ENCODE measurements around the gene XKR3. TPM values are rescaled to one million over a fixed set of nuclear protein-coding genes. Genes with fewer than 3 reads are reported as not detected.
"Not testable (repeated sequence)": the region's sequence is repeated elsewhere in the genome, so short reads cannot be mapped to it uniquely, and the experiment has no call there.

Gene XKR3
- total RNA-seq, 3 donors from 2014 or later: not detected

GRCh38 chr22:16827506-16827905 lies 2.3 kb upstream of the XKR3 start:
- DNase-seq: no peak
- no peaks in the 10 kb centered on the region for H3K36me3 Mint-ChIP-seq (ENCODE audit: insufficient read depth)
- H3K4me3 Mint-ChIP-seq: no peak overlapping the region
- peaks cover 21% of the 10 kb centered on the region for H3K4me1 Mint-ChIP-seq (ENCODE audit: low read depth)
- H3K27me3 Mint-ChIP-seq (ENCODE audit: low read depth): peaks cover 2% of the 10 kb centered on the region
- no peak for ATAC-seq
- no peaks in the 10 kb centered on the region for H3K9me3 Mint-ChIP-seq

- H3K9me3 Mint-ChIP-seq: peaks cover 8% of the 10 kb centered on the region
These were observed 6.0 kb downstream of the XKR3 start for GRCh38 chr22:16819249-16819648.

DNA sequence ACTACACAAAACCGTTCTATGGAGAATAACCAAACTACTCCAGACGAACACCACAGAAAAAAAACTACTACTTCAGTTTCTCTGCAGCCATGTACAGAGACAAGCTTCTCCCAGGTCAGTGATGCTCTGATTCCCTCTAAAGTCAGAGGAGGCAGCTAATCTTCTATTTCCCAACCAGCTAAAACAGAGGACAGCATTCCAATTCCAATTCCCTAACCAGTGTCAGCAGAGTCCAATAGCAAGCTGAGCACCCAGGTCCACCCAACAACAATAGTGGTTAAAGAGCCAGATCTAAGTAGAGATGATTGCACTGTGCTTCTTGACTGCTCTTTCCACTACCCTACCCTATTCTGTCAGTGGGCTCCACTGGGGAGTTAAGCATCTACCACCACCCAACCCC lies 6.7 kb downstream of the XKR3 start:
- Mint-ChIP-seq H3K4me1 (ENCODE audit: low read depth) (no peaks in the 10 kb centered on the region), H3K4me3 (no peak overlapping the region), H3K36me3 (ENCODE audit: insufficient read depth) (no peaks in the 10 kb centered on the region), H3K9me3 (peaks cover 8% of the 10 kb centered on the region), H3K27me3 (ENCODE audit: low read depth) (no peaks in the 10 kb centered on the region)
- no peak for DNase-seq
- no peak for ATAC-seq

More at GRCh38 chr22:16819249-16819648, 6.0 kb downstream of the XKR3 start:
- H3K36me3 Mint-ChIP-seq (ENCODE audit: insufficient read depth): no peaks in the 10 kb centered on the region
- no peak overlapping the region for H3K4me3 Mint-ChIP-seq
- DNase-seq: no peak
- no peaks in the 10 kb centered on the region for H3K27me3 Mint-ChIP-seq (ENCODE audit: low read depth)
- ATAC-seq: no peak
- H3K4me1 Mint-ChIP-seq (ENCODE audit: low read depth): peaks cover 5% of the 10 kb centered on the region

DNA sequence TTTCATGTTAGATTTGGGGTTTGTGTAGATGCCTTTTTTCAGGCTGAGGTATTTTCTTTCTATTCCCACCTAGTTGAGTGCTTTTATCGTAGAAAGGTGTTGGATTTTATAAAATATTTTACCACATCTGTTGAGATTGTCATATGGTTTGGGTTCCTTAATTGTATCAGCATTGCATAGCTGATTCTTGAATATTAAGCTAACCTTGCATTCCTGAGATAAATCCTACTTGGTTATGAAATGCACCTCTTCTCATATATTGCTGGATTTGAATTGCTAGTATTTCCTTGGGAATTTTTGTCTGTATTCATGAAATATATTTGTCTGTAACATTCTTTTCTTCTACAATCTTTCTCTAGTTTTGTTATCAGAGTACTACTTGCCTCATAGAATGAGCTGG lies 10.1 kb downstream of the XKR3 start:
- Mint-ChIP-seq H3K4me1 (ENCODE audit: low read depth) (peaks cover 5% of the 10 kb centered on the region), H3K27me3 (ENCODE audit: low read depth) (no peaks in the 10 kb centered on the region), H3K9me3 (peaks cover 8% of the 10 kb centered on the region), H3K4me3 (no peak overlapping the region), H3K36me3 (ENCODE audit: insufficient read depth) (no peaks in the 10 kb centered on the region)
- ATAC-seq: no peak
- DNase-seq: no peak

DNA sequence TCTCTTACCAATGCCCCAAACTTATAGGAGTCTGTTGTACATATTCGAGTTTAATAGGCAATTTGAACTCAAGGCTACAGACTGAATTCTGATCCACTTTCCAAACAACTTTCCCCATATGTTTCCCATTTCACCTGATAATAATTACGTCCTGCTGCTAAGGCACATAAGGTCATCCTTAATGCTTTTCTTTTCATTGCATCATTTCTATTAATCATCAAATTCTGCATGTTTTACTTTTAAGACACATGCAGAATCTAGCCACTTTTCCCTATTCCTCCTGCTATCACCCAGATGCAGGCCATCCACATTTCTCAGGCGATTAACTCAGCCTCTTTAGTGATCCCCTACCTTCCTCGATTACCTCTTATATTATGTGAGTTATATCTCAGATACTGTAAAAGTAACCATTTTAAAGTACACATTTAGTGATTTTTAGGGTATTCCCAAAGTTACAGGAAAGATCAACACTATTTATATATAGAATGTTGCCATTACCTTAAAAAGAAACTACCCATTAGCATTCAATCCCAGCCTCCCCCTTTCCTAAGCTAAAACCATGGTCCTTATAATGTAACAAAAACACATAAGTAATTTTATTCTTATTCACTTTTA lies 14.9 kb downstream of the XKR3 start:
- Mint-ChIP-seq H3K4me3 (no peak overlapping the region), H3K36me3 (ENCODE audit: insufficient read depth) (no peaks in the 10 kb centered on the region), H3K4me1 (ENCODE audit: low read depth) (peaks cover 5% of the 10 kb centered on the region), H3K27me3 (ENCODE audit: low read depth) (no peaks in the 10 kb centered on the region), H3K9me3 (peaks cover 8% of the 10 kb centered on the region)
- ATAC-seq: no peak
- DNase-seq: no peak

DNA sequence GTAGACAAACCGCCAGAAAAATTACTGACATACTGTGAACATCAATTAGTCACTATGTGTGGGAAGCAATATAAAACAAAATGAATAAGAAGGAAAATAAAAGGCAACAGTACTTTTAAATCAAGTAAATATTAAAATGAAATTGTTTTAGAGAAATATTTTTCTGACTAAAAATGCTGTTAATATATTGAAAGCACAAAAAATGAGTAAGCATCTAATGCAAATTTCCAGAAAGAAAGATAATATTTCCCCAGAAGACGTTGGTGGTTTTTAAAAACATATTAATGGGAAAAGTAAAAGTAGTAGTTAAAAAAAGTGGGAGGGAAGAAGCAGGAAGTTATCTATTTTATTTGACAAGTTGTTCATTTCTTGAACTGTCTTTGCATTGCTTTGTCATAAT lies 16.5 kb downstream of the XKR3 start:
- H3K4me1 Mint-ChIP-seq (ENCODE audit: low read depth): peaks cover 5% of the 10 kb centered on the region
- no peaks in the 10 kb centered on the region for H3K27me3 Mint-ChIP-seq (ENCODE audit: low read depth)
- ATAC-seq (no peak), DNase-seq (no peak)
- H3K4me3 Mint-ChIP-seq: no peak overlapping the region
- H3K9me3 Mint-ChIP-seq: no peaks in the 10 kb centered on the region
- no peaks in the 10 kb centered on the region for H3K36me3 Mint-ChIP-seq (ENCODE audit: insufficient read depth)

GRCh38 chr22:16807109-16807508 lies 18.1 kb downstream of the XKR3 start:
- DNase-seq (no peak), ATAC-seq (no peak)
- Mint-ChIP-seq H3K4me1 (ENCODE audit: low read depth) (peaks cover 5% of the 10 kb centered on the region), H3K36me3 (ENCODE audit: insufficient read depth) (no peaks in the 10 kb centered on the region), H3K27me3 (ENCODE audit: low read depth) (no peaks in the 10 kb centered on the region), H3K4me3 (no peak overlapping the region), H3K9me3 (no peaks in the 10 kb centered on the region)

GRCh38 chr22:16806401-16806800 lies 18.8 kb downstream of the XKR3 start:
- ATAC-seq (no peak), DNase-seq (no peak)
- H3K9me3 Mint-ChIP-seq: no peaks in the 10 kb centered on the region
- no peak overlapping the region for H3K4me3 Mint-ChIP-seq
- H3K4me1 Mint-ChIP-seq (ENCODE audit: low read depth): peaks cover 5% of the 10 kb centered on the region
- no peaks in the 10 kb centered on the region for H3K36me3 Mint-ChIP-seq (ENCODE audit: insufficient read depth)
- no peaks in the 10 kb centered on the region for H3K27me3 Mint-ChIP-seq (ENCODE audit: low read depth)

GRCh38 chr22:16804882-16805281 lies 20.3 kb downstream of the XKR3 start:
- ATAC-seq (no peak), DNase-seq (no peak)
- H3K4me3 Mint-ChIP-seq: no peak overlapping the region
- no peaks in the 10 kb centered on the region for H3K27me3 Mint-ChIP-seq (ENCODE audit: low read depth)
- no peaks in the 10 kb centered on the region for H3K9me3 Mint-ChIP-seq
- H3K4me1 Mint-ChIP-seq (ENCODE audit: low read depth): no peaks in the 10 kb centered on the region
- H3K36me3 Mint-ChIP-seq (ENCODE audit: insufficient read depth): no peaks in the 10 kb centered on the region

DNA sequence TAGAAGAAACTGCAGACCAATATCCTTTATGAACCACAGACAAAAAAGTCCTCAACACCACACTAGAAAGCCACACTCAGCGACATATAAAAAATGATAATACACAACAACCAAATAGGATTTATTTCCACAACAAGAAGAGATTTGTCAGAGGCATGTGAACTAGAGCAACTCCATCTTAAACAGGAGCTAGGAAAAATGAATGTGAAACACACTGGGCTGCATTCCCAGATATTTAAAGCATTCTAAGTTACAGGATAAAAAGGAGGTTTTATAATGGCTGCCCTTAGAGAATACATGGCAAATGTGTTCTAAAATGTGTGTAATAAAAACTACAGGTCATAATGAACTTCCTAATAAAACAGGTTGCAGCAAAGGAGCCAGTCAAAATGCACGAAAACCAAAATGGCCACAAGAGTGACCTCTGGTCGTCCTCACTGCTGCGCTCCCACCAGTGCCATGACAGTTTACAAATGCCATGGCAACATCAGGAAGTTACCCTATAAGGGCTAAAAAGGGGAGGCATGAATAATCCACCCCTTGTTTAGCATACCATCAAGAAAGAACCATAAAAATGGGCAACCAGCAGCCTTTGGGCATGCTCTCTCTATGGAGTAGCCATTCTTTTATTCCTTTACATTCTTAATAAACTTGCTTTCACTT lies 21.8 kb downstream of the XKR3 start:
- ATAC-seq: no peak
- Mint-ChIP-seq H3K4me1 (ENCODE audit: low read depth) (no peaks in the 10 kb centered on the region), H3K27me3 (ENCODE audit: low read depth) (peaks cover 2% of the 10 kb centered on the region), H3K36me3 (ENCODE audit: insufficient read depth) (no peaks in the 10 kb centered on the region), H3K4me3 (no peak overlapping the region), H3K9me3 (no peaks in the 10 kb centered on the region)
- DNase-seq: no peak

DNA sequence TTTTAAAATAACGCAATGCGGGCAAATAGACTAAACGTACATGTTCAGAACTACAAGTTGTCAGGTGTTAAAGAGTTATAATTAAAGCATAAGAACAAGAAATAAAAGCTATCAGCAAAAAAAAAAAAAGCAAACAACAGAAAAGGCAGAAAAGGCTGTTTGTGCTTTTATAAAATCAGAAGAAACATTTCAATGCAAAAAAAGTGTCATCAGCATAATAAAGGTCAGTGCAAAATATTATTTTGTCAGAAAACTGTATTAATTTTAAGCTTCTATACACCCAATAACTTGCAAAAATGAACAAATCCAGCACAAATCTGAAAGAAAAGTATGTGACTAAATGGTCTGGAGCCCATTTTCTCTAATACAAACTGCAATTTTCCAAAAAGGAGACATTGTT lies 23.6 kb downstream of the XKR3 start:
- Mint-ChIP-seq H3K27me3 (ENCODE audit: low read depth) (peaks cover 2% of the 10 kb centered on the region), H3K4me3 (no peak overlapping the region), H3K4me1 (ENCODE audit: low read depth) (no peaks in the 10 kb centered on the region), H3K36me3 (ENCODE audit: insufficient read depth) (no peaks in the 10 kb centered on the region), H3K9me3 (no peaks in the 10 kb centered on the region)
- DNase-seq: no peak
- ATAC-seq: no peak

DNA sequence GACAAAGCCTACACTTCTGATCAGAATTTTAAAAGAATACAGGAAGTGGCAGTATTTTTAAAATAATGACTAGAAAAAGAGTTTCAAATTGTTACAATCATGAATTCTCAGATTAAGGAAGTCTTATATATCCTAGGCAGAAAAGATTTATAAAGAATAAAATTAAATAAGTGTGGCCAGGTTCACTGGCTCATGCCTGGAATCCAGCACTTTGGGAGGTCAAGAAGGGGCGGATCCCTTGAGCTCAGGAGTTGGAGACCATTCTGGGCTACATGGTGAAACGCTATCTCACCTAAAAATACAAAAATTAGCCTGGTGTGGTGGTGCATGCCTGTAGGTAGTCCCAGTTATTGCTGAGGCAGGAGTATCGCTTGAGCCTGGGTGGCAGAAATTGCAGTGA lies 24.1 kb downstream of the XKR3 start:
- H3K9me3 Mint-ChIP-seq: no peaks in the 10 kb centered on the region
- no peak for ATAC-seq
- no peak for DNase-seq
- H3K36me3 Mint-ChIP-seq (ENCODE audit: insufficient read depth): no peaks in the 10 kb centered on the region
- H3K4me3 Mint-ChIP-seq: no peak overlapping the region
- H3K4me1 Mint-ChIP-seq (ENCODE audit: low read depth): no peaks in the 10 kb centered on the region
- H3K27me3 Mint-ChIP-seq (ENCODE audit: low read depth): peaks cover 6% of the 10 kb centered on the region

DNA sequence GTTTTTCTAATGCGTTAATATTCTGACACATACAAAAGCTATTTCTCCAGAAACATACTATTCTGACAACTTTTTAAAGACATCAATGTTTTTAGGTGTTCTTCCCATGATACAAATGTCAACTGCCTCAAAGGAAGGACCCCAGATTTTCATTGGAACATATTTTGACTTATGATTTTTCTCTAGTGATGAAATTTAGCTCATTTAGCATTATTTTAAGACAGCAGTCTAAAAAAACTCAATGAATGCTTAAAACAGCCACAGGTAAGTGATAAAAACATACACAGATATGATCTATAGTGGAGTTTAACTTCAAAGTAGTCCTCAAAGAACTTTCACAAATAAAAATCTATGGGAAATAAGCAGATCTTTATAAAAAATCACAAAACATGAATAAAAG lies 24.9 kb downstream of the XKR3 start:
- Mint-ChIP-seq H3K27me3 (ENCODE audit: low read depth) (peaks cover 7% of the 10 kb centered on the region), H3K36me3 (ENCODE audit: insufficient read depth) (no peaks in the 10 kb centered on the region), H3K9me3 (no peaks in the 10 kb centered on the region), H3K4me1 (ENCODE audit: low read depth) (no peaks in the 10 kb centered on the region), H3K4me3 (no peak overlapping the region)
- ATAC-seq (no peak), DNase-seq (no peak)

DNA sequence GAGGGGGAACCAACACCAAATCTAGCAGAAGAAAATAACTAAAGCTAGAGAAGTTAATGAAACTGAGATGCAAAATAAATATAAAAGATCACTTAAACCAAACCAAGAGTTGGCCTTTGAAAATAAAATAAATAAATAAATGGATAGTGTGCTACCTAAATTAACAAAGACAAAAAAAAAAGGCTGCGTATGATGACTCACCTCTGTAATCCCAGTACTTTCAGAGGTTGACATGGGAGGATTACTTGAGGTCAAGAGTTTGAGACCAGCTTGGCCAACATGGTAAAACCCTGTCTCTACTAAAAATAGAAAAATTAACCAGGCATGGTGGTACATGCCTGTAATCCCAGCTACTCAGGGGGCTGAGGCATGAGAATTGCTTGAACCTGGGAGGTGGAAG lies 29.7 kb downstream of the XKR3 start:
- not testable (repeated sequence) for DNase-seq; ATAC-seq; H3K36me3 Mint-ChIP-seq (ENCODE audit: insufficient read depth); H3K4me1 Mint-ChIP-seq (ENCODE audit: low read depth); H3K4me3 Mint-ChIP-seq; H3K9me3 Mint-ChIP-seq
- H3K27me3 Mint-ChIP-seq (ENCODE audit: low read depth): peaks cover 13% of the 10 kb centered on the region

DNA sequence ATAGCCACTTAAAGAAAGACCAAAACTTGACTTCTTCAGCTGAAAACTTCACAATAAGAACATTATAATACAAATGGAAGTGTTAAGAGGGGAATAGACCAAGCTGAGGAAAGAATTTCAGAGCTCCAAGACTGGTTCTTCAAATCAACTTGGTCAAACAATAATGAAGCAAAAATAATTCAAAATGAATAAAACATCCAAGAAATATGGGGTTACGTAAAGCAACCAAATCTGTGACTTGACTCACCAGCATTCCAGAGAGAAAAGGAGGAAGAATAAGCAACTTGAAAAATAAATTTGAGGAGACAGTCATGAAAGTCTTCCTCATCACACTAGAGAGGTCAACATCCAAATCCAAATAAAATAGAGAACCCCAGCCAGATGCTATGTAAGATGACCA lies 31.4 kb downstream of the XKR3 start:
- H3K27me3 Mint-ChIP-seq (ENCODE audit: low read depth): peaks cover 13% of the 10 kb centered on the region
- no peaks in the 10 kb centered on the region for H3K36me3 Mint-ChIP-seq (ENCODE audit: insufficient read depth)
- H3K4me3 Mint-ChIP-seq: no peak overlapping the region
- no peak for ATAC-seq
- no peaks in the 10 kb centered on the region for H3K9me3 Mint-ChIP-seq
- DNase-seq: no peak
- H3K4me1 Mint-ChIP-seq (ENCODE audit: low read depth): no peaks in the 10 kb centered on the region

Measured in activated T-cell treated with anti-CD3 and anti-CD28 coated beads, Interleukin-2, amount 50 U/mL, for 4 hours (primary cell).